ENCODE measurements around the gene ZNF618.

ZNF618 gene

DNA sequence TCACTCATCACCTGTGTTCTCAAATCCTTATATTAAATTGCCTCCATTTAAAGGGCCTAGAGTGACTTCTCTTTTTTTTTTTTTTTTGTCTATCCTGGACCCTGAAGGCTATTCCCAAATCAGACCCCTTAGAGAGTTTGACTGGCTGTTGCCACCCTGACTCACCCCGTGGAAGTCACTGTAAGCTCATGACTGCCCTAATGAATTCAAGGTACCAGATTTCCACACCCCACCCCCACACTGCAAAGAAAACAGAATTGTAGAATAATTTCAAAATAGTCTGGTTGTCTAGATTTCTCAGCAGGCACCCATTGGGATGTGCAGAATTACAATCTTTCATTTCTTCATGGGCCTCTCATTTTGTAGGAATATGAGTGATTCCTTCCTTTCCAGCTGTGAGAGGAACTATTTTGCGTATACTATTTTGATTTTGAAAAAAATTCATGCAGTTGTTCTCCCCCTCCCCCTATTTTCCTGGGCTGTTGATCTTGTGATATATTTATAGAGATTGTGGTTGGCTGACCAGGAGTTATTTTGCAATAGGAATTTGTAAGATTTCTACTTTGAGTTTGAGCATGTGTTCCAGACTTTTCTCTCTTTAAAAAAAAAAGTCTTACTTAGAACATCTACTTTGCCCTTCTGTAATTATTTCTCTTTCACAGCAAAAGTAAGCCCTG is 79.1 kb downstream of the ZNF618 start:
- no peak for DNase-seq (ENCODE audit: low spot score)
- TF ChIP-seq, protein P1, sequence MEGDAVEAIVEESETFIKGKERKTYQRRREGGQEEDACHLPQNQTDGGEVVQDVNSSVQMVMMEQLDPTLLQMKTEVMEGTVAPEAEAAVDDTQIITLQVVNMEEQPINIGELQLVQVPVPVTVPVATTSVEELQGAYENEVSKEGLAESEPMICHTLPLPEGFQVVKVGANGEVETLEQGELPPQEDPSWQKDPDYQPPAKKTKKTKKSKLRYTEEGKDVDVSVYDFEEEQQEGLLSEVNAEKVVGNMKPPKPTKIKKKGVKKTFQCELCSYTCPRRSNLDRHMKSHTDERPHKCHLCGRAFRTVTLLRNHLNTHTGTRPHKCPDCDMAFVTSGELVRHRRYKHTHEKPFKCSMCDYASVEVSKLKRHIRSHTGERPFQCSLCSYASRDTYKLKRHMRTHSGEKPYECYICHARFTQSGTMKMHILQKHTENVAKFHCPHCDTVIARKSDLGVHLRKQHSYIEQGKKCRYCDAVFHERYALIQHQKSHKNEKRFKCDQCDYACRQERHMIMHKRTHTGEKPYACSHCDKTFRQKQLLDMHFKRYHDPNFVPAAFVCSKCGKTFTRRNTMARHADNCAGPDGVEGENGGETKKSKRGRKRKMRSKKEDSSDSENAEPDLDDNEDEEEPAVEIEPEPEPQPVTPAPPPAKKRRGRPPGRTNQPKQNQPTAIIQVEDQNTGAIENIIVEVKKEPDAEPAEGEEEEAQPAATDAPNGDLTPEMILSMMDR (IDR thresholded peaks at IDR 0.05; ENCODE audit: extremely low read depth, missing control alignments), result no peak

- TF ChIP-seq, protein P1 (IDR thresholded peaks at IDR 0.05; ENCODE audit: extremely low read depth, missing control alignments), result no peak
- no peak for DNase-seq (ENCODE audit: low spot score)
Measured at GRCh38 chr9:113956901-113957300, 80.8 kb downstream of the ZNF618 start.

- DNase-seq (ENCODE audit: low spot score), result no peak
- TF ChIP-seq, protein P1 (IDR thresholded peaks at IDR 0.05; ENCODE audit: extremely low read depth, missing control alignments), result no peak
Measured at GRCh38 chr9:113957351-113957750, 81.2 kb downstream of the ZNF618 start.

- DNase-seq (ENCODE audit: low spot score), result no peak
- TF ChIP-seq, protein P1 (IDR thresholded peaks at IDR 0.05; ENCODE audit: extremely low read depth, missing control alignments), result no peak
Measured at GRCh38 chr9:113957821-113958341, 81.8 kb downstream of the ZNF618 start.

DNA sequence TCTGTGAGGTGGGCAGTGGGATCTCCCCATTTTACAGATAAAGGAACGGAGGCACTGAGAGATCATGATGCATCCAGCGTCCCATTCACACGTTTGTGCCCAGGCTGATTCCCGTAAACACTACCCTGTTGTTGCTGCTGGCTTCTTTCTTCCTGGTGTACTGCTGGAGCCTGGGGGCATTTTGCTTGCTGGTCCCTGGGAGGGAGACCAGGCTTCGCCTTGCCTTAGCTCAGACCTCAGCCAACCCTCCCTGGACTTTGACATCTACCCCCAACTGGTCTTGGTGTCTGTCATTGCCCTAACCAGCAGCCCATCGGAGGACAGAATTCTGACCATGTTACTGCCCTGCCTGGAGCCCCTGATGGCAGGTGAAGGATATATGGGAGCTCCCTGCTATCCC is 82.4 kb downstream of the ZNF618 start:
- TF ChIP-seq, protein P1 (IDR thresholded peaks at IDR 0.05; ENCODE audit: extremely low read depth, missing control alignments), result no peak
- DNase-seq (ENCODE audit: low spot score), result no peak

DNA sequence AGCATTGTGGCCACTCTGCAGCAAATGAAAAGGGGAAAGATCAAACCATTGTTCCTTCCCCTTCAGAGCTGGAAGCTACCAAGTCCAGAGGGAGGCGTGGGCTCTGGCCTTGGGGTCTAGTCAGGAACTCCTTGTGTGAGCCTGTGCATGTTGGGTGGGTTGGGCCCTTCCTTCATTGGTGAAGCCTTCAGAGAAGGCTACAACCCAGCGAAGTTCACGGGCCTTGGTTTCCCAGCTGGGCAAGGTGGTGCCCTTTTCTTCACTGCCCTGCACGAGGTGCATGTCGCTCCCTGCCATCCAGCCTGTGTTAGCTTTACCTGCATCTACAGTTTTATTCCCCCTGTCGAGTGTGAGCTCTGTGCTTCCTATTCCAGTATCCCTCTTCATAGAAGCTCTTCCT is 84.7 kb downstream of the ZNF618 start:
- DNase-seq (ENCODE audit: low spot score), result no peak
- TF ChIP-seq, protein P1 (IDR thresholded peaks at IDR 0.05; ENCODE audit: extremely low read depth, missing control alignments), result no peak

DNA sequence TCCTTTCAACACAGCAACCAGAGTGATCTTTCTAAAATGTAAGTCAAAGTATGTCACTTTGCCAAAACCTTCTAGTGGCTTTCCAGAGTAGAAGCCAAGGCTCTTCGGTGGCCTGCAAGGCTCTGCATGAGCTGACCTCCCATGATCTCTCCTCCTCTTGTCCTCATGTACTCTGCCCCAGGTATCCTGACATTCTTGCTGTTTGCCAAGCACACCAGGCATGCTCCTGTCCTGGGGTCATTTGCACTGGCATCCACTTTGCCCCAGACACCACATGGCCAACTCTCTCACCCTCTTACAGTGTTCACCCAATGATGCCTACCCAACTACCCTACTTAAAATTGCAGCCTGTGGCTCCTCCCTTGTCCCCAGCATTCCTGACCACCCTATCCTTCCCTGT is 86.3 kb downstream of the ZNF618 start:
- no peak for DNase-seq (ENCODE audit: low spot score)
- TF ChIP-seq, protein P1 (IDR thresholded peaks at IDR 0.05; ENCODE audit: extremely low read depth, missing control alignments), result no peak

Measured in GM20000 (cell line).